HCT116 (cell line): ENCODE measurements around the gene CCDC116. TPM values are rescaled to one million over a fixed set of nuclear protein-coding genes. Genes with fewer than 3 reads are reported as not detected.

ENCODE experiments used
- ATAC-seq: fragments of 200-7000 bp; cut with Tn5 transposase; 2 replicates; pipeline ENCODE4 v1.9.1; 2020; ENCODE audit warnings: mild to moderate bottlenecking, moderate library complexity
- BruUV-seq: library from RNA; stranded (reverse); fragments of 400-500 nt; replicated peaks from 2 replicates; lab custom pipeline; 2021; lab: Mats Ljungman, UMichigan
- CTCF ChIA-PET: fragments of 300-600 bp; sonication (Branson Sonifier 250); formaldehyde crosslinking; loops from one replicate; lab custom pipeline; 2021; ENCODE audit warnings: antibody characterized with exemption; lab: Charles Lee
- POLR2A ChIA-PET: fragments of 300-600, 350-600 bp; sonication (Branson Sonifier 250); formaldehyde crosslinking; loops from one replicate; lab custom pipeline; 2021; ENCODE audit warnings: antibody characterized with exemption; lab: Charles Lee
- RAD21 ChIA-PET, 2 experiments: fragments of 300-600 bp; sonication (Branson Sonifier 250); formaldehyde crosslinking; loops; one replicate each; lab custom pipeline; 2023; ENCODE audit warnings: low total read pairs in 2 of 2; ENCODE audit not compliant: uncharacterized antibody in 2 of 2, unreplicated experiment in 2 of 2, low non-redundant PET in 1 of 2; lab: Charles Lee
- DNase-seq: peaks from one replicate; pipeline ENCODE4 v3.0.0-alpha.2; 2010; ENCODE audit warnings: low read depth, low spot score
- H2AFZ ChIP-seq: fragments of 200-600 bp; shearing (Covaris generic), sonication (generic); 2 replicates; pipeline ENCODE4 v1.6.1; 2017; ENCODE audit warnings: low read depth, mixed run types, mixed read lengths, antibody characterized with exemption, low read length; ENCODE audit not compliant: poor library complexity, severe bottlenecking
- H3K27ac ChIP-seq: 2 replicates; pipeline ENCODE4 v1.5.1; 2012; ENCODE audit warnings: low read depth, low read length
- H3K27me3 ChIP-seq: fragments of 200-600 bp; sonication (generic); 2 replicates; pipeline ENCODE4 v1.6.1; 2016; ENCODE audit warnings: mixed run types, low read length, mixed read lengths; ENCODE audit not compliant: insufficient read depth
- H3K36me3 ChIP-seq, 2 experiments: fragments of 200-500 bp in 1 of 2; fragments of 200-600 bp in 1 of 2; sonication (Bioruptor generic) in 1 of 2; sonication (generic) in 1 of 2; 2 replicates each; pipeline versions ENCODE4 v1.5.1 to v1.6.1; 2014 to 2016; ENCODE audit warnings: low read length in 2 of 2, inconsistent platforms in 1 of 2, mixed read lengths in 1 of 2, mixed run types in 1 of 2; ENCODE audit not compliant: insufficient read depth in 2 of 2, control insufficient read depth in 1 of 2
- H3K4me1 ChIP-seq, 2 experiments: fragments of 200-600 bp in 1 of 2; sonication (generic) in 1 of 2; 2 replicates each; pipeline versions ENCODE4 v1.5.1 to v1.6.1; 2012 to 2017; ENCODE audit warnings: low read length in 2 of 2, inconsistent platforms in 1 of 2, mild to moderate bottlenecking in 1 of 2, mixed read lengths in 1 of 2, mixed run types in 1 of 2, moderate library complexity in 1 of 2; ENCODE audit not compliant: insufficient read depth in 2 of 2, control insufficient read depth in 1 of 2
- H3K4me2 ChIP-seq: fragments of 200-600 bp; sonication (generic); 2 replicates; pipeline ENCODE4 v1.6.1; 2017; ENCODE audit warnings: mixed run types, low read length, mixed read lengths
- H3K4me3 ChIP-seq, 2 experiments: fragments of 200-600 bp in 1 of 2; sonication (generic) in 1 of 2; replicated peaks in 1 of 2; 2 replicates each; pipeline ENCODE4 v1.5.1; 2011 to 2016; ENCODE audit warnings: low read length in 2 of 2, control low read depth in 1 of 2, low read depth in 1 of 2, mild to moderate bottlenecking in 1 of 2, mixed read lengths in 1 of 2, mixed run types in 1 of 2
- H3K79me2 ChIP-seq: fragments of 200-600 bp; sonication (generic); 2 replicates; pipeline ENCODE4 v1.6.1; 2017; ENCODE audit warnings: mild to moderate bottlenecking, mixed run types, low read length, moderate library complexity, mixed read lengths; ENCODE audit not compliant: insufficient read depth
- H3K9ac ChIP-seq: fragments of 200-600 bp; sonication (generic); 2 replicates; pipeline ENCODE4 v1.6.1; 2016; ENCODE audit warnings: low read length, mixed read lengths
- H3K9me2 ChIP-seq: fragments of 200-600 bp; sonication (generic), shearing (Covaris generic); 2 replicates; pipeline ENCODE4 v1.6.1; 2017; ENCODE audit warnings: mixed run types, mild to moderate bottlenecking, moderate library complexity; ENCODE audit not compliant: insufficient read depth
- H3K9me3 ChIP-seq, 2 experiments: fragments of 200-500 bp in 1 of 2; fragments of 200-600 bp in 1 of 2; sonication (Bioruptor generic) in 1 of 2; sonication (generic) in 1 of 2; 2 replicates each; pipeline ENCODE4 v1.6.1; 2014 to 2017; ENCODE audit warnings: low read length in 2 of 2, mixed read lengths in 2 of 2, inconsistent platforms in 1 of 2, low read depth in 1 of 2, mild to moderate bottlenecking in 1 of 2, mixed run types in 1 of 2, moderate library complexity in 1 of 2; ENCODE audit not compliant: control insufficient read depth in 1 of 2, insufficient read depth in 1 of 2
- H4K20me1 ChIP-seq: fragments of 200-600 bp; sonication (generic), shearing (Covaris generic); 2 replicates; pipeline ENCODE4 v1.6.1; 2017; ENCODE audit warnings: mixed run types, mild to moderate bottlenecking, moderate library complexity; ENCODE audit not compliant: insufficient read depth
- EZH2phosphoT487 ChIP-seq: fragments of 200-600 bp; IDR thresholded peaks from 2 replicates; pipeline ENCODE4 v1.6.1; 2018; ENCODE audit warnings: antibody characterized with exemption, borderline replicate concordance
- POLR2A ChIP-seq: IDR thresholded peaks from 2 replicates; pipeline ENCODE4 v1.7.0; 2011; ENCODE audit warnings: borderline replicate concordance; ENCODE audit not compliant: insufficient read depth, insufficient read length; ENCODE audit errors: extremely low read depth
- SRF ChIP-seq: IDR thresholded peaks from 2 replicates; pipeline ENCODE4 v1.6.1; 2012; ENCODE audit warnings: low read depth
- TCF7L2 ChIP-seq: IDR thresholded peaks from 2 replicates; pipeline ENCODE4 v1.7.0; 2011; ENCODE audit warnings: borderline replicate concordance, inconsistent platforms; ENCODE audit not compliant: insufficient read depth, insufficient read length; ENCODE audit errors: extremely low read depth
- intact Hi-C: fragments of 100-400 bp; cut with micrococcal nuclease; formaldehyde crosslinking; loops from 2 replicates; pipeline ENCODE4 v1.10.0; 2022
- total RNA-seq: library from RNA; stranded (reverse); gene quantifications from one replicate; pipeline ENCODE4 v1.2.1, GENCODE V29; 2021; ENCODE audit not compliant: unreplicated experiment

Gene CCDC116
- total RNA-seq, 1 experiment from 2014 or later, result 0.66 TPM

GRCh38 chr22:21659864-21660525 lies 27.4 kb downstream of the CCDC116 start:
- CTCF ChIA-PET, result interaction anchor here (1.0 kb wide), 1 partner anchor 17 kb away, joined by 4 read pairs; no protein-coding TSS in a partner anchor
- no peaks in the 10 kb centered on the region for H3K9me2 ChIP-seq
- ATAC-seq (no peak), DNase-seq (no peak)
- no peak overlapping the region for H3K27ac ChIP-seq
- no peaks in the 10 kb centered on the region for H3K27me3 ChIP-seq
- H3K36me3 ChIP-seq, result no peaks in the 10 kb centered on the region
- H3K9me3 ChIP-seq, result no peaks in the 10 kb centered on the region
- peaks cover 4 to 20% of the 10 kb centered on the region in 2 experiments; a peak in 3 of 4 replicates for H3K4me1 ChIP-seq
- H3K4me3 ChIP-seq, result no peak overlapping the region
- TF ChIP-seq TCF7L2 (no peak), POLR2A (peak; percentile 17)
- H2AFZ ChIP-seq, result no peak overlapping the region
- RAD21 ChIA-PET, result no interaction called here
- POLR2A ChIA-PET, result no interaction called here
- H4K20me1 ChIP-seq, result no peaks in the 10 kb centered on the region
- no peaks in the 10 kb centered on the region for H3K79me2 ChIP-seq
- BruUV-seq, result no TSS peak
- H3K4me2 ChIP-seq, result no peak overlapping the region
- intact Hi-C loops, result no loop called here
- H3K9ac ChIP-seq, result no peak overlapping the region

DNA sequence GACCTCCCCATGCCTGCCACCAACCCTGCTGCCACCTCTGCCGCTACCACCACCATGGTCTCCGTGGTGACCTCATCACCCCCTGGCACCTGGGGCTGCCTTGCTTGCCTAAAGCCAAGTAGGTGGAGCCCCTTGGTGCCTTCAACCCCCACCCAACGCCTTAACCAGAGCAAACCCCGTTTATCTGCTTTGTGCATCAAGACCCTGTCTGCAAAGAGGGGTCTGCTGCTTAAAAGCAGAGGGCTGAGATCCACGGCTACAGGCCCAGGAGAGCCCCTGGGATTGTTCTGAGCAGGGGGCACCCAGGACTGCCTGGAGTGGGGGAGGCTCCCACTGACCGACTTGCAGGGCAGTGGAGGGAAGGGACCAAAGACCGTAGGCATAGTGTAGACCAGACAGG lies 28.3 kb downstream of the CCDC116 start:
- Histone ChIP-seq H2AFZ (no peak overlapping the region), H3K9me2 (no peaks in the 10 kb centered on the region), H3K4me3 (no peak overlapping the region), H3K79me2 (no peaks in the 10 kb centered on the region), H3K27me3 (no peaks in the 10 kb centered on the region), H3K36me3 (no peaks in the 10 kb centered on the region), H3K9me3 (no peaks in the 10 kb centered on the region), H4K20me1 (no peaks in the 10 kb centered on the region), H3K9ac (no peak overlapping the region), H3K27ac (no peak overlapping the region), H3K4me2 (no peak overlapping the region), H3K4me1 (peaks cover 7 to 28% of the 10 kb centered on the region in 2 experiments; a peak in 3 of 4 replicates)
- CTCF ChIA-PET, result no interaction called here
- POLR2A ChIA-PET, result no interaction called here
- RAD21 ChIA-PET, result no interaction called here
- DNase-seq (no peak), ATAC-seq (no peak)
- BruUV-seq, result no TSS peak
- intact Hi-C loops, result no loop called here
- TF ChIP-seq SRF, result no peak
- no peak for TF ChIP-seq EZH2phosphoT487
